ENCODE measurements around the gene GTF3C1.
A peak's percentile ranks its signal among the peaks of the same experiment; 100 is the strongest.

The GTF3C1 gene

DNA sequence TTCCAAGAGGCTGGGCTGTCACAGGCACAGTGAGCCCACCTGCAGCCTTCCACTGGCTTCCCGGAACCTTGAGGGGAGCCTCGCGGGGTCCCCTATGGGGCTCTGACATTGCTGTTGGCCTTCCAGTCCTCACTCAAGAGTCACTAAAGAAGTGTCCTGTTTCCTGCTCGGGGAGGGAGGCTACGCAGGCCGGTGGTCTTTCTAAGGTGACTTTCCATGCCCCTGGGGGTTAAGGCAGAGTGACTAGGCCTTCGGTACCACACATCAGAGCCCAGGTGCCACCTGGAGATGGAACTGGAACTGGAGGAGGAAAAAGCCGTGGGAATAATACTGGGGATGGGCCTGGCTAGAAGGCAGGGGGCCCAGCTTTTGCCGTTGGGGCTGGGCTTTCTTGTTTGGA lies 75.7 kb downstream of the GTF3C1 start:
- DNase-seq (ENCODE audit: low read depth), result no peak
- no peak overlapping the region for H3K4me3 ChIP-seq (ENCODE audit: low read depth, low read length)

DNA sequence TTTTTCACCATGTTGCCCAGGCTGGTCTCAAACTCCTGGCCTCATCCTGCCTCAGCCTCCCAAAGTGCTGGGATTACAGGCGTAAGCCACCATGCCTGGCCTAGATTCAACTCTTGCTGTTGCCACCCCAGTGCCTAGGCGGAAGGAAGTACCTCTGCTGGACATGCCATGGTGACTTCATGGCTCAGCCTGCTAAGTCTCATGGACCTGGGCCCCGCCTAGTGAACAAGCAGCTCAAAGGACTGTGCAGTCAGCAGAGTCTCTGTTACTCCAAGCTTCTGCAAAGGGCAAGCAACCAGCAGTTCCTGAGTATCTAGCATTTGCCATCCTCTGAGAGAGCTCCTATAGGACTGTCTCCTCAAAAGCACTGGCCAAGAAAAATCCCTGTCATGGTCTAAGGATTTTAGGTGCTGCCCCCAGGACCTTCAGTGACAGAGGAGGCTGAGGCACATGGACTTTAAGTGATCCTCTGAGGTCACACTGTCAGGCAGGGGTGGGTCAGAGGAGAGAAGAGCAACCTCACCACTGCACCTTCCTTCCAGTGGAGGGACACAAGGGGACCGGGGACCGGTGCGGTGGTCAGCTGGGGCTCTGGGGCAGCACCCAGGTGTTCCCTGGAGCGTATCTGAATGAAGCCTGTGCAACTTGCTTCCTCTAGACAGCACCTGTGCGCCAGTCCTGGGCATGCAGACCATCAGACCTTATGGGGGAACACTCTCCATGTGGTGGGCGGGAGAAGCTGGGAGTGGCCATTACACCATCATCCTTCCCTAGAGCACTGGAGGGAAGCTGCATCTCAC lies 76.4 kb downstream of the GTF3C1 start:
- H3K4me3 ChIP-seq (ENCODE audit: low read depth, low read length), result no peak overlapping the region
- DNase-seq (ENCODE audit: low read depth), result no peak

DNA sequence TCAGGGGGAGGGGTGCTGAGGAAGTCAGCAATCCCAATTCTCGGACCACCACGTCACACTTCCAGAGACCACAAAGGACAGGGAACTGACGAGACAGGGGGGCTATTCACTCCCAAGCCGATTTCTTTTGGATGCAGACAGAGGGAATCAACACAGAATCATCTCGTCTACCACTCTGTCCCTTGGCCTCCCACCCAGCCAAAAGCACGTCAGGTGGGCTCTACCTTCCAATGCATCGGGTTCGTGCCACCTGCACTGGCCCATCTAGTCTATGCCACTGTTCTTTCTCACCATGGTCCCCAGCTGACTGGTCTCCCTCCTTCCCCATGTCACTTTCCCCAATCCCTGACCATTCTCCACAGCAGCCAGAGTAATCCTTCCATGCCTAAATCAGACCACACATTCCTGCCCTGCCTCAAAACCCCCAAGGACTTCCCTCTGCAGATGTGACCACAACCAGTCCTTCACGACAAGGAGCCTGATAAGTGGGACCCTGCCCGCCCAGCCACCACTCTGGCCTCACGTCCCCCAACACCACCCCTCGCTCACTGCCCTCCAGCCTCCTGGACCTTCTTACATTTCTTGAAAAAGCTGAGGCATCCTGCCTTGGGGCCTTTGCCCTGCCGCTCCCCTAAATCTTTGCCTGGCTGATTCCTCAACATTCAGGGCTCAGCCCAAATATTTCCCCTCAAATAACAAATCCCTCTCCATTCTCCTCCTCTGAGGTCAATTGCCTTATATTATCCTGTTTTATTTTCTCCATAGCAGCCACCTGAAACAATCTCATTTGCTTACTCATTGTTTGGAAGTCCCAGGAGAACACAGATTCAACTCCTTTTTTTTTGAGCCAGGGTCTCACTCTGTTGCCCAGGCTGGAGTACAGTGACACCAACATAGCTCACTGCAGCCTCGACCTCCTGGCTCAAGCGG lies 77.4 kb downstream of the GTF3C1 start:
- no peak for DNase-seq (ENCODE audit: low read depth)
- H3K4me3 ChIP-seq (ENCODE audit: low read depth, low read length), result no peak overlapping the region

DNA sequence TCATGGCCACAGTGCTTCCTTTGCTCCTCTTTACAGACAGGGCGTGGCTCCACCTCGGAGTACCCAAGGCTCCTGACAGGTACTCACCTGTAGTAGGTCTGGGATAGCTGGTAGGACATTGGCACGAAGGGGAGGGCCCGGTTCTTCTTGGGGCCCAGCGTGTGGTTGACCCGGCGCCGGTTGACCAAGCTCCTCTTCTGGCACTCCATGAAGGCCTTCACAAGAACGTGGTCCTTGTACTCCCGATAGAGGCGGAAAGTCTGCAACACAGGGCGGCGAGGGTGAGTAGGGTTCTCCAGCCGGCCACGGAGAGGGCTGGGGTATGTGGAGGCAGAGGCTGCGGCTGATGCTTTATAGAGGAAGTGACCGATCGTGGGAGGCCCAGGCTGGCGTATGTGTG lies 78.1 kb downstream of the GTF3C1 start:
- no peak for DNase-seq (ENCODE audit: low read depth)
- no peak overlapping the region for H3K4me3 ChIP-seq (ENCODE audit: low read depth, low read length)

DNA sequence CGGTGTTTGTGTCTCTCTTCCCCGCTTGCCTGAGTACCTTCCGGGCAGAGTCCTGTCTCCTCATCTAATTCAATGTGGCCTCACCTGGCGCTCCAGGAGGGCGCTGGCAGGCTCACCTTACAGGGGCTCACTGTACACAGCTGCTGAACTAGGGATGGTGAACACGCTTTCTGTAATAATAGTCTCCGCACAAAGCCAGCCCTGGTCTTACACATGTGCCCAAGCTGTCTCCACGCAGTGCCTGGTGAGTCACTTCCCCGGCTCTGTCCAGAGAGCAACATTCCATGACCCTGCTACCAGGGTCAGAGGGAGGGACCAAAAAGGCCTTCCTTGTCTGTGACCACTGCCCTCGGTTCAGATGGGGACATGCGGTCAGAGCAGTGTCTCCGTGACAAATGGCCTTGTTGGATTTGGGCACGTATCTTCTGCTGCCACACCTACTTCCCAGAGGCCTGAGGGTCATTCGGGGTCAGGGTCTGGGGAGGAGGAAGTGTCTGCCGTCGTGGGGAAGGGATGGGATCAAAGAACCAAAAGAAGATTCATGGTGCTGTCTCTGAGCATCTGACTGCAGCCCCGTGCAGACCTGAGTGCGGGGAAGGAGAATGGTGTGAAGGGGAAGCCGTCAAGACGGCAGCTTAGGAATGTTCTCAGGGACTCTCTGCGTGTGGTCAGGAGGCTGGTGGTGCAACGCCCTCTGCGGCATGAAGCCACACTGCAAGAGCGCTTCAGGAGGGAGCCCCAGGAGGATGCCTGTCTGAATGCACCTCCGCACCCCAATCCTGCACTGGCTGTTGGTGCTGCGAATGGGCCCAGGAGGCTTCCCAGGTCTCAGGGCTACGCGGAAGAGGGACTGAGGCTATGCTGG lies 78.9 kb downstream of the GTF3C1 start:
- no peak overlapping the region for H3K4me3 ChIP-seq (ENCODE audit: low read depth, low read length)
- no peak for DNase-seq (ENCODE audit: low read depth)

DNA sequence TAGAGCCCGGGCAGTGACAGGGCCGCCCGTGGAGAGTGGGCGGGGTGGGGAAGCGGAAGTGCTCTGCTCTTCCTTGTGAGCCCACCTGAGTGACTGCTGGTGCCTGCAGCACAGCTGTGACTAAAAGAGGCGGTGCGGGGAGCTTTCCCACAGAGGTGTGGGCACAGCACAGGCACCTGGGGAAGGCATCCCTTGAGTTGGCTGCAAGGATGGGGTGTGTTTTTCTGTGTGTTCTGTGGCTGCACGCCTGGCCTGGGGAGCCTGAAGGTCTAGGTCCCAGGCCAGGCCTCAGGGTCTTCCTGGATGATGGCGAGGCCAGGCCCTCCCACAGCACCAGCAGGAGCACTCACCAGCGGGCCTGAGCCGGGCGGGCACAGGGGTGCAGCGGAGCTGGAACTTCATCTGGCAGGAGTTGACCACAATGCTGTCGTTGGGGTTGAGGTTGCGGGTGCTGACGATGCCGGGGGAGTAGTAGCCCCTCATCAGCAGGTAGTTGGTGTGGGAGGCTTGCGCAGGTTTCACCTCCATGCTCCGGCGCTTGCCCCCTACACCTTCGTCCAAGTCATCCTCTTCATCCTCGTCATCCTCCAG lies 80.7 kb downstream of the GTF3C1 start:
- no peak overlapping the region for H3K4me3 ChIP-seq (ENCODE audit: low read depth, low read length)

DNA sequence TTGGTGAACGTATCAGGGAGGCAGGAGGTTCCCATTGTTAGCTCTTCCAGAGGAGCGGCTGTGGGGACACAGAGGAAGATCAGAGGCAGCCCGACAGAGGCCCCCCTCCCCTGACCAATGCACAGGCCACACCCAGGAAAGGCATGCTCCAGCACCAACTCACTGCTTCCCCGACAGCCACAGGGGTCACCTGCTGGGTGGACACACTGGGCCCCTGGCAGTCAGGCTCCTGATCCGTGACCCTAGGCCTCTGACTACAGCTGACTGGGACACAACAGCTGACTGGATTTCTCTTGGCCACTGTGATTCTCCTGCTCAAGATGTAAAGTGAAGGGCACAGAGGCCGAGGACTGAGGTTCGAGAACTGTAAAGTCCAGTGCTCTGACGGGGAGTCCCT lies 84.2 kb downstream of the GTF3C1 start:
- DNase-seq (ENCODE audit: low read depth), result no peak
- H3K4me3 ChIP-seq (ENCODE audit: low read depth, low read length), result no peak overlapping the region

More for the DNA sequence above, 80.7 kb downstream of the GTF3C1 start:
- DNase-seq (ENCODE audit: low read depth), result no peak

DNA sequence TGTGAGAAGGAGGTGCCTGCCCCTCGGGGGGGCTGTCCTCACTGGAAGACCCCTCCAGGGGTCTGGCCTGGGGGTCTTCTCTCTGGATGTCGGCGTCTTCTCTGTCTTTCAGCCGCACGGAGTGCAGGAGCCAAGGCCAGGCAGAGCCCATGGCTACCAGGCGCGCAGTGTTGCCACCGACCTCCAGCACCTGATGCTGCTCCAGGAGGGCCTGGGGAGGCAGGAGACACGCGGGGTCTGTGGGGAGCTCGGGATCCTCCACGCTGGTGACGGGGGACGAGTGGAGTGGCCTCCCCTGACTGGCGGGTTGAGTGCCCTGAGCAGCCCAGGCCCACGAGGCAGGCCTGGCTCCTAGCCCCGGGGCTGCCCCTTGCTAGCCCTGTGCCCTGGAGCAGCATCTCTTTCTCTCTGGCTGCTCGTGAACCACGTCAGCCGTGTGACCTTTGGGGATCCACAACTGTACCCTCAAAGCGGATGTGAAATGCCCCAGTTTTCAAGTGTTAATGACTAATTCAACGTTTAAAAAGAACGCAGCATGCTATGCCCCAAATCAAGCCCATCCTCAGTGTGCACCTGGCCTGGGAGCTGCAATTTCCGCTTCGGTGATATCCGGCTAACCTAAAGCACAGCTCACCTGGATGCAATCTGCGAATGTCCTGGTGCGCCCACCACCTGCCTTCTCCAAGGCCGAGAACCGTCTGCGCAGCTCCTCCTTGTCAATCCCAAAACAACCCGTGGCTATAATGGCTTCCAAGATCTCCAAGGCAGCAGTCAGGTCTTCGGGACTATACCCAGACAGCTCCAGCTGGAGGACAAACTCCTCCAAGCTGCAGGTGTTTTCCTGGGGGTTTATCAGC lies 84.9 kb downstream of the GTF3C1 start:
- no peak overlapping the region for H3K4me3 ChIP-seq (ENCODE audit: low read depth, low read length)
- no peak for DNase-seq (ENCODE audit: low read depth)

DNA sequence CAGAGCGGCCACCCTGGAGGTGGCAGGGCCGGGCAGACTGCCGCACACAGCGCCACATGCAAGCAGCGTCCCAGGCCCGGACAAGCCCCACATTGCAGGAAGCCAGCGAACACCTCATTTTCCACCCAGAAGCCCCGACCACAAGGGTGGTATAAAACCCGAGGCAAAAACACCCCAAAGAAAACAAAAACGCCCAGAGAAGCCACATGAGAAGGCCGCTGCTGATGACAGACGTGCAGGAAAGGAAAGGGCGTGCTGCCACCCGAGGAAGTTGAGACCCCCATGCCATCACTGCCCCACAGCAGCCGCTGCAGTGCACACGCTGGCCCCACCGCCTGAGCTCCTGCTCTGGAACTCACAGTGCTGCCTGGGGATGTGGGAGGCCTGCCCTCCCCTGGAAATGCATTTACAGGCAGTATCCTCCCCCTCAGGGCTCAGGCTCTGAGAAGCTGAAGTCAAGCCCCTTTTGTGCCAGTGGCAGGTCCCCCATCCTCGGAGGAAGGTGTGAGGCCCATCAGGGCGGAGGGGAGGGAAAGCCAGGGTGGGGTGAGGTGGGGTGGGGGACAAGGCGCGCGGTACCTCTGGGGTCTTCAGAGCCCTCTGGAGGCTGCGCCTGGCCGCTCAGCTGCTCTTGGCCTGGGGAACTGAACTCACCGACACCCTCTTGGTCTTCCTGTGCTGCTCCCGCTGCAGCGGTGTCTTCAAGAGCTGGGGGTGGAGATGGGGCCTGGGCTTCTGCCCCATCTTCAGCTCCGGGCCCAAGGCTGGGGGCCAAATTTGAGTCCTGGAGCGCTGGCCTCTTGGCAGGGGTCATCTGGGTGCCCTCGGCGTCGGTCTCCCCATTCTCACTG lies 85.7 kb downstream of the GTF3C1 start:
- DNase-seq (ENCODE audit: low read depth), result no peak
- H3K4me3 ChIP-seq (ENCODE audit: low read depth, low read length), result no peak overlapping the region

DNA sequence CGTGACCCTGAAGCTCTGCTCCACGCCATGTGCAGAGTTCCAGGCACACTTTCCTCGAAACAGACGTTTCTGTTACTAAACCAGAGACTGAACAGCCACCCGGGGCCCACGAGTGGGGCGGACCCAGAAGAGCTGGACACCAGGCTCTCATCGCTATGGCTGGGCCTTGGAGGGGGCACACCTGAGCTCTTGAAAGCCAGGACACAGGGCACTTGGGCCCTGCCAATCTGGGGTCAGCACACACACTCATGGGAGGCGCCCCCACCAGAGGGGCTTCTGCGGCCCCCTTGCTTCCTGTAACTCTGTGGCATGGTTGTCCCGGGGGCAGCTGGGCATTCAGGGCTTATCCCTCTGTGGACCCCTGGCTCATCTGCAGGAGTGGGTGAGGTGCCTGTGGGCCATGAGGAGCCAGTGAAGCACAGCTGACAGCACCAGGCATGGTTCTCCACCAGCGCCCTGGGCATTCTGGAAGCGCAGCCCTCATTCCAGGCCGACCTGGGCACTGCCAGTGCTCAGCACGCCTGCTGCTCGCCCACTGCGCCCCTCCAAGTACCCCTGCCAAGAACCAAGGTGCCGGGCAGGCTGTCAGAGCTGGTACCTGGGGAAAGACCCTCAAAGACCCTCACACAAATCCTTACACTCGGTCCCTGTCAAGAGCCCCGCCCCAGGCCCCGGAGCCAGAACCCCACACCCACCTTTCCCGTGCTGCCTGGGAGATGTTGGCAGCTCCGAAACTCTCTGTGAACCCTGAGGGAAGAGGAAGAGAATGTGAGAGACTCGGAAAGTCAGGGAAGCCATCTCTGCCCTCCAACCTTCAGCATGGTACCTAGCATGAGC lies 86.6 kb downstream of the GTF3C1 start:
- DNase-seq (ENCODE audit: low read depth), result no peak

DNA sequence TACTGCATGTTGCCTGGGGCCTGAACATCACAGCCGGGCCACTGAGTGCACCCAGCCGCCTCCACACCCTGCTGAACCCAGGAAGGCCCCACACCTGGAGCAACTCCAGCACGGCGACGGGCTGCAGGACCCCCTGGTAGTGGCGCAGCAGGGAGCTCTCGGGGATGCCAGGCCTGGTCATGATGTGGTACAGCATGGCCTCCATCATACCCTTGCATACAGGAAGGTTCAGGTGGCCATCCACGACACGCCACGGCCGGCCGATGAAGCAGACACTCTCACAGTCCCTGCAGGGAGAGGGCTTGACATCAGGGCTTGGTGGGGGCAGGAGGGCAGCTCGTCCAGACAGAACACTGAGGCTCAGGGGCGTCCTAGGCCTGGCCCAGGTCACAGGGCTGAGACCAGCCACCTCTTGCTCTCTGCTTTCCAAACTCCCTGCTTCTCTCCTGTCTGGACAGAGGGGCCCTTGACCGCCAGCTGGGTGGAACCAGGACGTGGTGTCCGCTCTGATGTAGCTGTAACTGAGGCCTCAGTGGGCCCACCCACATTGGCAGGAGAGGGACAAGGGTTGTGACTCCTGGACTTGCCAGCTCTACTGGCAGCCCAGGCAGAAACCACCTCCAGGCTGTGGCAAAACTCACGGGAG lies 87.4 kb downstream of the GTF3C1 start:
- H3K4me3 ChIP-seq (ENCODE audit: low read depth, low read length), result no peak overlapping the region
- no peak for DNase-seq (ENCODE audit: low read depth)

More for the DNA sequence above, 86.6 kb downstream of the GTF3C1 start:
- no peak overlapping the region for H3K4me3 ChIP-seq (ENCODE audit: low read depth, low read length)

DNA sequence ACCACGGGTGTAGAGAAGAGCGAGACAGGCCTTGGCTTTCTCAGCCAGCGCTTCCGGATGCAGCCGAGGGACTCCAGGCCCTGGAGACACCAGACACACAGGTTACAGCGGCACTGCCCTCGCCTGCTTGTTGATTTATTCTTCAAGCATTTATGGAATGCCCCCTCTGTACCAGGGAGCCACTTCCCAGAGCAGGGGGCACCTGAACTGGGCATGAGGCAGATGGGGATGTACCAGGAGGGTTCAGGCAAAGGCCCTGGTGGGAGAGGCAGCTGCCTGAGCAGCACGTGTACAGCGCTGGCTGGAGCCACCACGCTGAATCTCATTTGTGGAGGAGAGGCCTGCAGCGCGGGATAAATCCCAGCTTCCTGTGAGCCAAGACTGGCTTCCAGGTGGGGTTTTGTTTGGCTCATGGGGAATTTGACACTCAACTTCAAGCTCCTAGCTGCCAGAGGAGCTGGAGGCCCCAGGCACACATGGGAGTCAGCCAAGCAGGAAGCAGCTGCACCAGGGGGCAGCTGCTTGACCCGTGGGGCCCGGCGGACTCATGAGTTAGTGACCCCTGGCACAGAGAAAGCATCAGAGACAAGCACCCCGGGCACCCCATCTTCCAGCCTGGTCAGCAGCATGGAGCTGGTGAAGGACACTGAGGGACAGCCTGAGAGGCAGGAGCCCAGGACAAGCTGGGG lies 88.1 kb downstream of the GTF3C1 start:
- H3K4me3 ChIP-seq (ENCODE audit: low read depth, low read length), result no peak overlapping the region
- DNase-seq (ENCODE audit: low read depth), result peak; percentile 21

DNA sequence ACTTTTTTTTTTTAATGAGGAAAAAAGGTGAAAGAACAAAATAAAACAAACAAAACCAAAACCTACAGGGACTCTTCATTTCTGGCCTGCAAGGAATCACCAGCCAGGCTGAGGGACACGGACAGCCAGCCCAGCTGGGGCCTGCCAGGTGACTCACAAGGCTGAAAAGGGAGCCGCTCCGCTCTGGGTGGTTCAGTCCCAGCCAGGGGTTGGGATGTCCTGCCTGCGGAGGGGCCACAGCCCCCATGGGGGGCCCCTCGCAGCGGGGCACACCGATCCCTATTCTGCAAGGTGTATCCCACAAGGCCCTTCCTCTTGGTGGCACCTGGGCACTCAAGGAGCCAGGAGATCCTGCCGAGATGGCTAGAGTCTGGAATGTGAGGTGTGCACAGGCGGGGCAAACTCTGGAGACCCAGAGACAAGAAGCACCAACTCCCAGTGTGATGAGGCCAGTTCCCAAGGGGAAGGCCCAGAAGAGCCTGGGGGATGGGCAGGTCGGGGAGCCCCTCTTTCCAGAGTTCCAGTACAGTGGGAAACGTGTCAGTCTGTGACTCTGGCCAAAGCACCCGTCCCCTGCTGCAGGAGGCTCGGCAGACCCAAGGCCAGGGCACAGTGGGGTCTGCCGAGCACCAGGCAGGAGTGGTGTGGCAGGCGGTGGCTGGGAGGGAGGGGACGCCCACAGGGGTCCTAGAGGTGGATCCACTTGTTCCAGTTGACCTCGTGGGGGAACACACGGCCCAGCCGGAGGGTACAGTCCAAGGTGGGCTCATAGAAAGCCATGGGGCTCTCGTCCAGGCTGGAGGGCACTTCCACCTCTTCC lies 88.8 kb downstream of the GTF3C1 start:
- no peak for DNase-seq (ENCODE audit: low read depth)
- H3K4me3 ChIP-seq (ENCODE audit: low read depth, low read length), result no peak overlapping the region

DNA sequence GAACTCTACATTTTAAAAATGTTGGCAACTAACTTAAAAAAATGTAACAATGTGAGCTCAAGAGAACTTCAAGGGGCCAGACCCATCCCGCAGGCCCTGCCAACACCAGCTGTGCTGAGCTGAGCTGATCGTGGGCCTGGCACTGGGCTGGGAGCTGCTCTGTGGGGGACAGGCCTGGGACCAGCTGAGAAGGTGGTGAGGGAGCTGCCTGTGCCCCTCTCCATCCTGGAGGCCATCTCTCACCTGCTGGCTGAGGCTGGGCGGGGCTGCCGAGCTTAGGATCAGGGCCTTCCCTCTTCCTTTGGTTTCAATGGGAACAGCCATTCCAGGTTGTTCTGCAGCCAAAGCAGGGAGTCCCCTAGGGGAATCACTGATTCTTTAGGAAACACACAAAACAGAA lies 89.5 kb downstream of the GTF3C1 start:
- DNase-seq (ENCODE audit: low read depth), result no peak

More for the DNA sequence above, 89.5 kb downstream of the GTF3C1 start:
- H3K4me3 ChIP-seq (ENCODE audit: low read depth, low read length), result no peak overlapping the region

Measured in skeletal muscle cell (primary cell).